Activated T-cell treated with anti-CD3 and anti-CD28 coated beads, Interleukin-2, amount 50 U/mL, for 72 hours (primary cell): ENCODE measurements around the gene SUCO. TPM values are rescaled to one million over a fixed set of nuclear protein-coding genes. Genes with fewer than 3 reads are reported as not detected.

Source experiments
- ATAC-seq, 2 donors: fragments of 150-1000 bp; cut with Tn5 transposase; replicated peaks in 1 of 2; 2 replicates each; pipeline ENCODE4 v1.10.0; 2021; ENCODE audit warnings: moderate library complexity in 2 of 2, mild to moderate bottlenecking in 1 of 2
- DNase-seq, 2 donors: peaks; one replicate each; pipeline ENCODE4 v3.0.0; 2021 to 2022; ENCODE audit warnings: mixed read lengths in 1 of 2
- H3K27ac Mint-ChIP-seq: one replicate; pipeline ENCODE4 v1.8.0; 2022; ENCODE audit warnings: mild to moderate bottlenecking, moderate library complexity, mixed read lengths
- H3K27me3 Mint-ChIP-seq: one replicate; pipeline ENCODE4 v1.8.0; 2022; ENCODE audit warnings: low read depth, mixed read lengths
- H3K36me3 Mint-ChIP-seq, 2 donors: one replicate each; pipeline ENCODE4 v1.8.0; 2022; ENCODE audit warnings: mixed read lengths in 2 of 2, mild to moderate bottlenecking in 1 of 2; ENCODE audit not compliant: insufficient read depth in 2 of 2
- H3K4me1 Mint-ChIP-seq: one replicate; pipeline ENCODE4 v1.8.0; 2022; ENCODE audit warnings: low read depth, mixed read lengths
- H3K4me3 Mint-ChIP-seq, 2 donors: one replicate each; pipeline ENCODE4 v1.8.0; 2022; ENCODE audit warnings: mild to moderate bottlenecking in 2 of 2, mixed read lengths in 2 of 2, moderate library complexity in 2 of 2
- H3K9me3 Mint-ChIP-seq, 2 donors: one replicate each; pipeline ENCODE4 v1.8.0; 2022; ENCODE audit warnings: mixed read lengths in 2 of 2
- total RNA-seq, 2 donors: library from RNA; stranded (reverse); gene quantifications; one replicate each; pipeline ENCODE4 v1.2.3, GENCODE V29; 2022

Gene SUCO
- total RNA-seq, 2 donors from 2014 or later, result 27.6 to 31.3 TPM

- Mint-ChIP-seq H3K27ac (no peak overlapping the region), H3K4me1 (peaks cover 54% of the 10 kb centered on the region), H3K36me3 (no peaks in the 10 kb centered on the region), H3K4me3 (peak overlapping the region in 1 of 2 donors; percentile 38), H3K9me3 (no peaks in the 10 kb centered on the region), H3K27me3 (peaks cover 9% of the 10 kb centered on the region)
- no peak for DNase-seq
- ATAC-seq, result no peak
Measured at GRCh38 chr1:172630056-172630818, 97.3 kb downstream of the SUCO start.

- H3K9me3 Mint-ChIP-seq, result no peaks in the 10 kb centered on the region
- H3K27ac Mint-ChIP-seq, result no peak overlapping the region
- no peak for DNase-seq
- no peaks in the 10 kb centered on the region for H3K36me3 Mint-ChIP-seq
- ATAC-seq, result no peak
- H3K4me3 Mint-ChIP-seq, result no peak overlapping the region
- peaks cover 6% of the 10 kb centered on the region for H3K27me3 Mint-ChIP-seq
- peaks cover 54% of the 10 kb centered on the region for H3K4me1 Mint-ChIP-seq
Measured at GRCh38 chr1:172630868-172631267, 97.9 kb downstream of the SUCO start.

GRCh38 chr1:172637522-172637921 lies 104.6 kb downstream of the SUCO start:
- peak overlapping the region; percentile 2 to 6 for H3K4me3 Mint-ChIP-seq
- H3K4me1 Mint-ChIP-seq, result peaks cover 65% of the 10 kb centered on the region
- peaks cover 8 to 14% of the 10 kb centered on the region in 2 donors for H3K36me3 Mint-ChIP-seq
- DNase-seq (peak; percentile 21 to 35), ATAC-seq (peak; percentile 2 to 27)
- H3K9me3 Mint-ChIP-seq, result peaks cover 3 to 5% of the 10 kb centered on the region in 2 donors
- H3K27ac Mint-ChIP-seq, result peak overlapping the region; percentile 8
- peaks cover 18% of the 10 kb centered on the region for H3K27me3 Mint-ChIP-seq

GRCh38 chr1:172638249-172638648 lies 105.3 kb downstream of the SUCO start:
- Mint-ChIP-seq H3K4me1 (peaks cover 67% of the 10 kb centered on the region), H3K27ac (peak overlapping the region; percentile 94), H3K9me3 (peaks cover 3 to 5% of the 10 kb centered on the region in 2 donors), H3K27me3 (peaks cover 18% of the 10 kb centered on the region), H3K4me3 (peak overlapping the region; percentile 72 to 82), H3K36me3 (peaks cover 8 to 14% of the 10 kb centered on the region in 2 donors)
- ATAC-seq (peak; percentile 1 to 2), DNase-seq (no peak)

GRCh38 chr1:172638885-172639831 lies 106.2 kb downstream of the SUCO start:
- DNase-seq (peak; percentile 84 to 92), ATAC-seq (peak; percentile 83 to 86)
- Mint-ChIP-seq H3K4me3 (peak overlapping the region; percentile 72 to 82), H3K27me3 (peaks cover 23% of the 10 kb centered on the region), H3K4me1 (peaks cover 75% of the 10 kb centered on the region), H3K36me3 (peaks cover 8 to 14% of the 10 kb centered on the region in 2 donors), H3K9me3 (peaks cover 3 to 5% of the 10 kb centered on the region in 2 donors), H3K27ac (peak overlapping the region; percentile 94)

GRCh38 chr1:172640111-172640510 lies 107.2 kb downstream of the SUCO start:
- Mint-ChIP-seq H3K27ac (peak overlapping the region; percentile 7), H3K4me3 (peak overlapping the region; percentile 72 to 82), H3K9me3 (peaks cover 3 to 5% of the 10 kb centered on the region in 2 donors), H3K27me3 (peaks cover 32% of the 10 kb centered on the region), H3K4me1 (peaks cover 84% of the 10 kb centered on the region), H3K36me3 (peaks cover 8 to 14% of the 10 kb centered on the region in 2 donors)
- ATAC-seq, result no peak
- no peak for DNase-seq

- ATAC-seq (no peak), DNase-seq (no peak)
- peaks cover 8 to 12% of the 10 kb centered on the region in 2 donors for H3K36me3 Mint-ChIP-seq
- peaks cover 37% of the 10 kb centered on the region for H3K27me3 Mint-ChIP-seq
- peaks cover 3 to 5% of the 10 kb centered on the region in 2 donors for H3K9me3 Mint-ChIP-seq
- H3K4me3 Mint-ChIP-seq, result no peak overlapping the region
- no peak overlapping the region for H3K27ac Mint-ChIP-seq
- H3K4me1 Mint-ChIP-seq, result peaks cover 98% of the 10 kb centered on the region
Measured at GRCh38 chr1:172641492-172641891, 108.5 kb downstream of the SUCO start.

GRCh38 chr1:172642970-172643369 lies 110.0 kb downstream of the SUCO start:
- H3K27ac Mint-ChIP-seq, result peak overlapping the region; percentile 17
- peaks cover 2% of the 10 kb centered on the region in 2 donors for H3K36me3 Mint-ChIP-seq

GRCh38 chr1:172646653-172647052 lies 113.7 kb downstream of the SUCO start:
- Mint-ChIP-seq H3K27ac (no peak overlapping the region), H3K9me3 (no peaks in the 10 kb centered on the region), H3K36me3 (peaks cover 0 to 2% of the 10 kb centered on the region in 2 donors), H3K4me1 (peaks cover 83% of the 10 kb centered on the region), H3K27me3 (peaks cover 33% of the 10 kb centered on the region), H3K4me3 (peak overlapping the region in 1 of 2 donors; percentile 16)
- no peak for ATAC-seq
- DNase-seq, result no peak

More at GRCh38 chr1:172642970-172643369, 110.0 kb downstream of the SUCO start:
- H3K27me3 Mint-ChIP-seq, result peaks cover 38% of the 10 kb centered on the region
- H3K4me1 Mint-ChIP-seq, result peaks cover 100% of the 10 kb centered on the region
- ATAC-seq, result no peak
- H3K9me3 Mint-ChIP-seq, result peaks cover 0 to 2% of the 10 kb centered on the region in 2 donors
- DNase-seq, result no peak
- H3K4me3 Mint-ChIP-seq, result peak overlapping the region; percentile 23 to 44

GRCh38 chr1:172647110-172647564 lies 114.2 kb downstream of the SUCO start:
- H3K36me3 Mint-ChIP-seq, result peaks cover 0 to 2% of the 10 kb centered on the region in 2 donors
- peak overlapping the region; percentile 14 for H3K27ac Mint-ChIP-seq
- H3K9me3 Mint-ChIP-seq, result no peaks in the 10 kb centered on the region
- H3K27me3 Mint-ChIP-seq, result peaks cover 32% of the 10 kb centered on the region
- peaks cover 78% of the 10 kb centered on the region for H3K4me1 Mint-ChIP-seq
- ATAC-seq, result peak; percentile 82 to 84
- peak; percentile 59 to 73 for DNase-seq
- peak overlapping the region; percentile 33 to 38 for H3K4me3 Mint-ChIP-seq

GRCh38 chr1:172647987-172648386 lies 115.0 kb downstream of the SUCO start:
- no peak overlapping the region for H3K4me3 Mint-ChIP-seq

GRCh38 chr1:172650474-172651193 lies 117.7 kb downstream of the SUCO start:
- Mint-ChIP-seq H3K9me3 (peaks cover 2 to 3% of the 10 kb centered on the region in 2 donors), H3K27ac (no peak overlapping the region), H3K36me3 (peaks cover 4 to 5% of the 10 kb centered on the region in 2 donors), H3K27me3 (peaks cover 20% of the 10 kb centered on the region), H3K4me1 (peaks cover 62% of the 10 kb centered on the region), H3K4me3 (no peak overlapping the region)
- ATAC-seq (peak in 1 of 2 donors; percentile 56), DNase-seq (no peak)

More at GRCh38 chr1:172647987-172648386, 115.0 kb downstream of the SUCO start:
- H3K27ac Mint-ChIP-seq, result no peak overlapping the region
- peaks cover 0 to 2% of the 10 kb centered on the region in 2 donors for H3K36me3 Mint-ChIP-seq
- peaks cover 32% of the 10 kb centered on the region for H3K27me3 Mint-ChIP-seq
- H3K4me1 Mint-ChIP-seq, result peaks cover 70% of the 10 kb centered on the region
- ATAC-seq, result peak; percentile 24 to 38
- DNase-seq, result no peak
- H3K9me3 Mint-ChIP-seq, result no peaks in the 10 kb centered on the region
